Spinal cord (tissue), 10 donors: ENCODE data around the gene MSH2. TPM values are rescaled to one million over a fixed set of nuclear protein-coding genes. Genes with fewer than 3 reads are reported as not detected.
A peak's percentile ranks its signal among the peaks of the same experiment; 100 is the strongest.
"Not testable (repeated sequence)": the region's sequence is repeated elsewhere in the genome, so short reads cannot be mapped to it uniquely, and the experiment has no call there.

ENCODE experiments used
- DNase-seq, 6 donors: peaks; one replicate each; pipeline versions ENCODE4 v3.0.0 to v3.0.0-alpha.2; 2013 to 2015; ENCODE audit warnings: low spot score in 6 of 6, low read depth in 4 of 6
- H3K27ac ChIP-seq: one replicate; pipeline ENCODE4 v1.5.1; 2013; ENCODE audit warnings: low read depth, low read length, control low read depth
- H3K27me3 ChIP-seq: one replicate; pipeline ENCODE4 v1.6.1; 2013; ENCODE audit warnings: low read length; ENCODE audit not compliant: control insufficient read depth, insufficient read depth
- H3K36me3 ChIP-seq: one replicate; pipeline ENCODE4 v1.6.1; 2013; ENCODE audit warnings: low read length; ENCODE audit not compliant: control insufficient read depth, insufficient read depth
- H3K4me1 ChIP-seq: one replicate; pipeline ENCODE4 v1.6.1; 2013; ENCODE audit warnings: low read length; ENCODE audit not compliant: control insufficient read depth, insufficient read depth
- H3K4me3 ChIP-seq: one replicate; pipeline ENCODE4 v1.5.1; 2013; ENCODE audit warnings: low read depth, low read length, control low read depth
- H3K9me3 ChIP-seq: one replicate; pipeline ENCODE4 v1.6.1; 2013; ENCODE audit warnings: low read length; ENCODE audit not compliant: control insufficient read depth, insufficient read depth
- WGBS: methylation state at CpG from one replicate; pipeline ENCODE4 v1.1.5; 2013; ENCODE audit warnings: missing lambda C conversion rate; ENCODE audit not compliant: insufficient coverage; 5-methylcytosine and 5-hydroxymethylcytosine counted together
- polyA plus RNA-seq, 2 donors: library from polyadenylated mRNA; unstranded; fragments of 120-200 nt; gene quantifications; one replicate each; pipeline ENCODE4 v1.2.1, GENCODE V29; 2013; ENCODE audit not compliant: insufficient read length in 2 of 2
- total RNA-seq, 2 donors: library from RNA; depleted of rRNA in 1 of 2; stranded (reverse); fragments of 120-200 nt in 1 of 2; fragments of >200 nt in 1 of 2; gene quantifications; one replicate each; pipeline versions ENCODE4 v1.2.3 to v1.2.4, GENCODE V29; 2013 to 2014
- donor health status: healthy.

The MSH2 gene
- total and polyA plus RNA-seq, 4 donors = 35.0 to 73.4 (median 47.2) TPM

- not testable (repeated sequence) for H3K4me1 ChIP-seq, H3K9me3 ChIP-seq, H3K27ac ChIP-seq, H3K4me3 ChIP-seq, H3K27me3 ChIP-seq, DNase-seq
- no CpG with 5 or more reads among the region's 32 CpGs for WGBS
- H3K36me3 ChIP-seq = peaks cover 29% of the 10 kb centered on the region
Observed at GRCh38 chr2:47433006-47433405, 30.1 kb downstream of the MSH2 start.

- H3K27me3 ChIP-seq, DNase-seq, H3K4me3 ChIP-seq, H3K9me3 ChIP-seq, H3K27ac ChIP-seq, H3K4me1 ChIP-seq: not testable (repeated sequence)
- no CpG with 5 or more reads among the region's 31 CpGs for WGBS
- H3K36me3 ChIP-seq = peaks cover 28% of the 10 kb centered on the region
Observed at GRCh38 chr2:47433445-47433844, 30.5 kb downstream of the MSH2 start.

GRCh38 chr2:47437287-47437686, 34.3 kb downstream of the MSH2 start:
- no peak overlapping the region for H3K4me3 ChIP-seq
- H3K9me3 ChIP-seq = no peaks in the 10 kb centered on the region
- WGBS = no CpG with 5 or more reads among the region's 4 CpGs
- no peak overlapping the region for H3K27ac ChIP-seq
- peak in 5 of 6 donors; percentile 13 to 86 (median 40) for DNase-seq
- H3K4me1 ChIP-seq = peaks cover 3% of the 10 kb centered on the region
- no peaks in the 10 kb centered on the region for H3K27me3 ChIP-seq
- H3K36me3 ChIP-seq = peaks cover 23% of the 10 kb centered on the region

GRCh38 chr2:47438106-47438505, 35.1 kb downstream of the MSH2 start:
- H3K9me3 ChIP-seq = no peaks in the 10 kb centered on the region
- WGBS = 72% methylated on average over 3 of the region's 3 CpGs
- peaks cover 23% of the 10 kb centered on the region for H3K36me3 ChIP-seq
- H3K4me1 ChIP-seq = peaks cover 3% of the 10 kb centered on the region
- H3K27ac ChIP-seq = no peak overlapping the region
- H3K4me3 ChIP-seq = no peak overlapping the region
- H3K27me3 ChIP-seq = no peaks in the 10 kb centered on the region
- DNase-seq = no peak

- peaks cover 3% of the 10 kb centered on the region for H3K4me1 ChIP-seq
- no peak for DNase-seq
- 89% methylated on average over 1 of the region's 2 CpGs for WGBS
Observed at GRCh38 chr2:47438783-47439182, 35.8 kb downstream of the MSH2 start.

GRCh38 chr2:47451790-47452189, 48.8 kb downstream of the MSH2 start:
- Histone ChIP-seq H3K9me3 (no peaks in the 10 kb centered on the region), H3K27ac (no peak overlapping the region), H3K4me1 (no peaks in the 10 kb centered on the region), H3K36me3 (peaks cover 5% of the 10 kb centered on the region), H3K27me3 (no peaks in the 10 kb centered on the region), H3K4me3 (no peak overlapping the region)
- DNase-seq = no peak

More at GRCh38 chr2:47438783-47439182, 35.8 kb downstream of the MSH2 start:
- Histone ChIP-seq H3K27me3 (no peaks in the 10 kb centered on the region), H3K9me3 (no peaks in the 10 kb centered on the region), H3K4me3 (no peak overlapping the region), H3K27ac (no peak overlapping the region), H3K36me3 (peaks cover 19% of the 10 kb centered on the region)

GRCh38 chr2:47452761-47453160, 49.8 kb downstream of the MSH2 start:
- WGBS = no CpG with 5 or more reads among the region's 2 CpGs
- no peaks in the 10 kb centered on the region for H3K9me3 ChIP-seq
- DNase-seq = no peak
- H3K4me3 ChIP-seq = no peak overlapping the region
- no peaks in the 10 kb centered on the region for H3K4me1 ChIP-seq
- no peak overlapping the region for H3K27ac ChIP-seq
- H3K36me3 ChIP-seq = peaks cover 2% of the 10 kb centered on the region
- H3K27me3 ChIP-seq = no peaks in the 10 kb centered on the region

GRCh38 chr2:47454818-47455217, 51.9 kb downstream of the MSH2 start:
- H3K4me3 ChIP-seq, H3K36me3 ChIP-seq, H3K27ac ChIP-seq, H3K4me1 ChIP-seq, H3K27me3 ChIP-seq, H3K9me3 ChIP-seq, DNase-seq: not testable (repeated sequence)
- WGBS = no CpG with 5 or more reads among the region's 5 CpGs

- Histone ChIP-seq H3K9me3 (no peaks in the 10 kb centered on the region), H3K4me3 (no peak overlapping the region), H3K4me1 (no peaks in the 10 kb centered on the region), H3K27me3 (no peaks in the 10 kb centered on the region), H3K27ac (no peak overlapping the region), H3K36me3 (no peaks in the 10 kb centered on the region)
- WGBS = 100% methylated on average over 1 of the region's 3 CpGs
- no peak for DNase-seq
Observed at GRCh38 chr2:47455411-47455810, 52.5 kb downstream of the MSH2 start.

- Histone ChIP-seq H3K27ac (no peak overlapping the region), H3K4me1 (no peaks in the 10 kb centered on the region), H3K27me3 (no peaks in the 10 kb centered on the region), H3K9me3 (no peaks in the 10 kb centered on the region), H3K36me3 (no peaks in the 10 kb centered on the region), H3K4me3 (no peak overlapping the region)
- no CpG with 5 or more reads among the region's 3 CpGs for WGBS
- no peak for DNase-seq
Observed at GRCh38 chr2:47456851-47457250, 53.9 kb downstream of the MSH2 start.
